GM18951 (cell line): ENCODE results near the gene RRP1B.
"Not testable (repeated sequence)": the region's sequence is repeated elsewhere in the genome, so short reads cannot be mapped to it uniquely, and the experiment has no call there.

Experiments
- POLR2A ChIP-seq: IDR thresholded peaks from 4 replicates; pipeline ENCODE4 v1.6.1; 2011; ENCODE audit warnings: mild to moderate bottlenecking; ENCODE audit not compliant: insufficient read length, insufficient read depth; ENCODE audit errors: extremely low read depth
- in situ Hi-C: fragments of 300-500 bp; cut with MboI; formaldehyde crosslinking; loops from one replicate; pipeline ENCODE4 v1.12.0; 2022; ENCODE audit warnings: low sequenced_read_pairs, mixed read lengths, inconsistent platforms; ENCODE audit not compliant: unreplicated experiment

RRP1B gene

DNA sequence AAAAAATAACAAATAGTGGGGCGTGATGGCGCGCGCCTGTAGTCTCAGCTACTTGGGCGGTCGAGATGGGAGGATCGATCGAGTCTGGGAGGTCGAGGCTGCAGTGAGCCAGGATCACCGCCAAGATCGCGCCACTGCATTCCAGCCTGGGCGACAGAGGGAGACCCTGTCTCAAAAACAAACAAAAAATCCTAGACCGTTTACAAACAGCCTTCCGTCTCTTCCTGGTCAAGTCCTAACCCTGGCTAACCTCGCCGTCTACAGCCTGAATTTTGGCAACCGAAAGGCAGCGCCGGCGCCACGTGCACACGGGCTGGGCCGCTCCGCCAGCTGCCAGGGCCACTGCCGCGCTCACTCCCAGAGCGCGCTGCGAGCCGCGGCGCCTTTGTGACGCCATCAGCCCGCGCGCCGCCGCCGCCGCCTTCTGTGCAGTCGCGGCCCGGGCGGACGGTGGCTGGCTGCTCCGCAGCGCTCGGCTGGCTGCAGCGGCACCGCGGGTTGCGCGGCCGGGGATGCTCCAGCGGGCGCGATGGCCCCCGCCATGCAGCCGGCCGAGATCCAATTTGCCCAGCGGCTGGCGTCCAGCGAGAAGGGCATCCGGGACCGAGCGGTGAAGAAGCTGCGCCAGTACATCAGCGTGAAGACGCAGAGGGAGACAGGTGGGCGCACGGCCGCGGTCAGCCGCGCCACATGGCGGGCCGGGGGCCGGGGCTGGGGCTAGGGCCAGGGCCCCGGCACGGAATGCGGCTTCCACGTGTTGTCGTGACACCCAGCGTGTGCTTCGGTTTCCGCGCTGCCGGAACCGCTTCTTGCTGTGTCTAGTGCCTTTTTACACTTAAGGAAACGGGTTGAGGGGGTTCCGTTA is at the start of gene RRP1B, which contains the start of gene HSF2BP:
RRP1B (plus strand) TSS at position 425 of the 865 bp plus-strand sequence; CDS start at position 530, 105 bp downstream.
HSF2BP (minus strand) TSS at position 353 of the 865 bp plus-strand sequence. CDS start 1,392 bp downstream, outside the sequence.
- in situ Hi-C loops: no loop called here
- peak; percentile 92 for TF ChIP-seq POLR2A

DNA sequence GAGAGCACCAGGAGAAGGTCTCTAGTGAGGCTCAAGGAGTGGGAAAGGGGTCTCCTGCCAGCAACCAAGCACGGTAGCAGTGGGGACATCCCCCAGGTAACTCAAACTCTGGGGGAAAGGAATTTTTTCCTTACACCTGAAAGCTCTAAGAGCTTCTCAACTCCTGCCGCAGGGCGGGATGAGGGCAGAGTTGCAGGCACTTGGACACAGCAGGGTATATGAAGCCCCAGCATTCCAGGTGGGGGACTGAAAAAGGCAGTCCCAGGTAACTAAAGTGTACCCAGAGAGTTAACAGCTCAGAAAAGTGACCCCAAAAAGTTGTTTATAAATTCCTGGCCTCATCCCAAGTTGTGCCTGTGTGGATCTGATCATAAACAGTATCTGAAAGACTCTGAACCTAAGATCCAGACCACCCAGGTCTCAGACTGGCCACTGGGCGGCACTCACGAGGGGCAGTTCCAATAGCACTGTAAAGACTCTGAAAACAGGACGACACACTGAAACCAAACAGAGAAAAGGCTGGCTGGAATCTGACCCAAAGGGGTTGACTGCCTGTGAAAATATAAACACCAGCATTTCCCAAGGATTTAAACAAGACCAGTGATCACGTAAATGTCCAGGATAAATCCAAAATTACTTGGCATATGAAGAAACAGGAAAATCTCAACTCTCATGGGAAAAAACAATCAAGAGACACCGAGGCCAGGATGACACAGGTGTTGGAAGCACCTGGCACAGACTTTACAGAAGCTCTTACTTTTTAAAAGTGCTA is 47.6 kb upstream of the RRP1B start:
- in situ Hi-C loops: no loop called here
- TF ChIP-seq POLR2A: no peak

DNA sequence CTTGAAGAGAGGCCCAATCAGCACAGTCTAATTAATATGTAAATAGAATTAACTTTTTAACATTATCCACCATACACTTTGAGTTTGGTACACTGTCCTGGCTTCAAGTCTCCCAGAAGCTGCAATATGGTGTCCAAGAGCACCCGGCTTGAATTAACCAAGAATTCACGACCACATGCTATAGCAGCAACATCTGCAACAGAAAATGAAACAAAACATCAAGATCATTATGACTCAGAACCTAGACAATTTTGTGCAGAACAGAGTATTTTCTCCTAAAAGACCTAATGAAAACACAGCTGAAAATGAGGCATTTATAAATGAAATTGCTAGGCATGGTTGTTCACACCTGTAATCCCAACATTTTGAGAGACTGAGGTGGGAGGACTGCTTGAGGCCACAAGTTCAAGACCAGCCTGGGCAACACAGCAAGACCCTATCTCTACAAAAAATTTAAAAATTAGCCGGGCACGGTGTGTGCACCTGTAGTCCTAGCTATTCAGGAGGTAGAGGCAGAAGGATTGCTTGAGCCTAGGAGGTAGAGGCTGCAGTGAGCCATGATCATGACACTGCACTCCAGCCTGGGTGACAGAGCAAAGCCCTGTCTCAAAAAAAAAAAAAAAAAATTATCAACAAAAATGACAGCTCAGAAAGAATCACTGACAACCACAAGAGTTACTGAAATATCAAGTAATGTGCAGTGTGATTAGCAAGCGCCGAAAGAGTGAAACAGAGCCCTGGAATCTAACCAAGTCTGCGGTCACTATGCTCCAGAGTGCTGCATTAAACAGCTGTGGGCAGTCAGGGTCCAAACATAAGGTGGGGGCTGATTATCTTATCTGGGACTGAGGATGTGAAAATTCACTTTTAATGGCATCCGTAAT is 45.4 kb upstream of the RRP1B start:
- in situ Hi-C loops: no loop called here
- TF ChIP-seq POLR2A: no peak

DNA sequence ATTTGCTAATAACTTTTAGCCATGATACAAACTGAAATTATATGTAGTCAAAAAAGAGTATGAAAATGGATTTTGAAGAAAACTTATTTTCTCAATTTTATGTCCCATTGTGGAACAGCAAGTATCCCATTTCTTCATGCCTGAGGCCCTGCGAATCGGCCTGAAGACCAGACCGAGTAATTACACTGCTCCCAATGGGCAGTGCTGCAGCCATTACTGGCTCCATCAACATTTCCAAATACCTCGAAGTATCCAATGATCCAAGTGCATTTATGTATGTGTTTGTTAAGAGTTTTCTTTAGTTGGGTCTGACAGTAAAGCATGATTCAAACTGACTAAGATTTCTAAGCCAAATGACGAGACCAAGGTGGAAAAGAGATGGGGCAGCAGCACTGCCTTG is 44.5 kb upstream of the RRP1B start:
- TF ChIP-seq POLR2A: no peak
- in situ Hi-C loops: no loop called here

DNA sequence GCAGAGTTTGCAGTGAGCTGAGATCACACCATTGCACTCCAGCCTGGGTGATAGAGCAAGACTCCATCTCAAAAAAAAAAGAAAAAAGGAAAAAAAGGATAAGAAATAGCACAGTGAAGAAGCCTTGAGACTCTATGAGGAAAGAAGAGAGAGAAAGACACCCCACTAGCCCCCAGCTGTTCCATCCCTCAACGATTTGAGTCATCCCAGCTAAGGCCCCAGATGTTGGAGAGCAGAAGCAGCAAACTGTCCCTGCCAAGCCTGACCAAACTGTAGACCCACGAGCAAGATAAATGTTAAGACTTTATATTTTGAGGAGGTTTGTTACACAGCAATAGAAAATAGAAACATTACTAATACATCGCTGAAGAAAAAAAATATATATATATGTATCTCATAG is 42.5 kb upstream of the RRP1B start:
- in situ Hi-C loops: not testable (repeated sequence)

DNA sequence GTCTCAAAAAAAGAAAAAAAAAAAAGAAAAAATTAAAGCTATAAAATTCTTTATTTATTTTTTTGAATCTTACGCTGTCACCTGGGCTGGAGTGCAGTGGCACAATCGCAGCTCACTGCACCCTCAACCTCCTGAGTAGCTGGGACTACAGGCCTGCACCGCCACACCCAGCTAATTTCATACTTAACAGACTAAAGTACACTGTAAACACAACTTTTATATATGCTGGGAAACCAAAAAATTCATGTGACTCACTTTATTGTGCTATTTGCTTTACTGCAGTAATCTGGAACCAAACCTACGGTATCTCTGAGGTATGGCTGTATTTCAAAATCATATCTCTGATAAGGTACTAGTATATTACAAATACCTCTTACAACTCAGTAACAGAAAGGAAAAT is 40.4 kb upstream of the RRP1B start:
- no peak for TF ChIP-seq POLR2A
- in situ Hi-C loops: no loop called here

DNA sequence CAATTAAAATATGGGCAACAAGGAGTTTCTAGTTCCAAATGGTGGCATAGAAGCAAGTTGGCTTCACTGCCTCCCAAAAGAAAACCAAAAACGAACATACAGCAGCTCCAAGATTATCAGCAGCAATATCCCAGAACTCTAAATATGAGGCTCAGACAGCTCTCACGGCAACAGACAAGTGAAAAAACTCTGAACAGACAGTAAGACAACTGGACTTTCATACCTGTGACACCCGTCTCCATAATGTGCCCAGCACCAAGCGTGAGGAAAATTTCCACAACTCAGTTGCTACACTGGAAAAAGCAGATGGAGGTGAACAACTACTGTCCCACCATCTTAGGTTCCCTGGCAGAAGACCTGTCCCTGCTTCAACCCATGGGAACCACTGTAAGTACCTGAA is 40.0 kb upstream of the RRP1B start:
- TF ChIP-seq POLR2A: no peak
- in situ Hi-C loops: no loop called here

DNA sequence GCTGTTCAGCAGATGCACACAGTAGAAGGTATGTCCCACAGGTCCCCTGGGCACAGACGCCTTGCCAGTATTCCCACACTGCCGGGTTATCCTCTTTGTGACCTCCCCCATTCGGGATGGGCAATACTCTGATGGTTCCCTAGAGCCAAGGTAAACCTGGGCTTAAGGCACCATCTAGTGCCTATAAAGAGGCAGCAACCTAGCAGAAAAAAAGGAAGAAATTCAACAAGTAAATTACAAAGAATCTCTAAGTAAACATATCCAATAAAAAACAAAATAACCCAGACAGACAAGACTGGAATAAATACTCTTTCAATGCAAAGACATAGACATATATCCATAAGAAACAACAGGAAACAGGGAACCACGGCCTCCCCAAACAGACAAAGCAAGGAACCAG is 39.5 kb upstream of the RRP1B start:
- in situ Hi-C loops: no loop called here
- no peak for TF ChIP-seq POLR2A

GRCh38 chr21:43622796-43623195 is 36.6 kb upstream of the RRP1B start:
- in situ Hi-C loops: no loop called here
- no peak for TF ChIP-seq POLR2A

GRCh38 chr21:43623588-43623987 is 35.8 kb upstream of the RRP1B start:
- no peak for TF ChIP-seq POLR2A
- in situ Hi-C loops: no loop called here

DNA sequence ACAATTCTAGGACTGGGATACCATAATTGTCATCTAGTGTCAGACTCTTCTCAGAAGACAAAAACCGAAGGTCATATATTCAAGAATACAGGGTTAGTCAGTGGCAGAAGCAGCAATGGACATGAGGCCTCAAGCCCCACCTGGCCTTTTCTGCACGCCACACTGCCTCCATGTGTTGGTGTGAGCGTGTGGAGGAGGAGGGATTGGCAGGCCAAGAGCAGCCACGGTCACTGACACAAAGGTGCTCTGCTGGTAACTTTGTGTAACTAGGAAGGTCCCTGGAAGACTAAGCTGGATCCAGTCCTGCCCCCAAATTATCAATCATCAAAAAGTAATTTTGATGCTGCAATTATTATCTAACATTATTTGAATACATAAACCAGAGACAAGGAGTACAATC is 35.0 kb upstream of the RRP1B start:
- in situ Hi-C loops: no loop called here
- TF ChIP-seq POLR2A: no peak

GRCh38 chr21:43626390-43626789 is 33.0 kb upstream of the RRP1B start:
- no peak for TF ChIP-seq POLR2A
- in situ Hi-C loops: loop anchor here (25.0 kb wide), 1 partner anchor 489 kb away; no protein-coding TSS in a partner anchor

- in situ Hi-C loops: loop anchor here (25.0 kb wide), 1 partner anchor 490 kb away; no protein-coding TSS in a partner anchor
- no peak for TF ChIP-seq POLR2A
These were observed 31.8 kb upstream of the RRP1B start for GRCh38 chr21:43627527-43627926.
